ENCODE data around the gene CAMKK2.

- no peak for TF ChIP-seq CTCF (IDR thresholded peaks at IDR 0.05; ENCODE audit: low read depth, low read length)
- TF ChIP-seq EZH2phosphoT487 (IDR thresholded peaks at IDR 0.05; ENCODE audit: low read depth): no peak
Observed at GRCh38 chr12:121283388-121283787, 13.1 kb downstream of the CAMKK2 start.

Data from OCI-LY3 (cell line).